HPDE6-E6E7 (cell line): ENCODE measurements around the gene ZNF436.
A peak's percentile ranks its signal among the peaks of the same experiment; 100 is the strongest.

Experiments
- DNase-seq: peaks from one replicate; pipeline ENCODE4 v3.0.0; 2011; ENCODE audit warnings: missing footprints; ENCODE audit errors: extremely low spot score

Gene ZNF436

DNA sequence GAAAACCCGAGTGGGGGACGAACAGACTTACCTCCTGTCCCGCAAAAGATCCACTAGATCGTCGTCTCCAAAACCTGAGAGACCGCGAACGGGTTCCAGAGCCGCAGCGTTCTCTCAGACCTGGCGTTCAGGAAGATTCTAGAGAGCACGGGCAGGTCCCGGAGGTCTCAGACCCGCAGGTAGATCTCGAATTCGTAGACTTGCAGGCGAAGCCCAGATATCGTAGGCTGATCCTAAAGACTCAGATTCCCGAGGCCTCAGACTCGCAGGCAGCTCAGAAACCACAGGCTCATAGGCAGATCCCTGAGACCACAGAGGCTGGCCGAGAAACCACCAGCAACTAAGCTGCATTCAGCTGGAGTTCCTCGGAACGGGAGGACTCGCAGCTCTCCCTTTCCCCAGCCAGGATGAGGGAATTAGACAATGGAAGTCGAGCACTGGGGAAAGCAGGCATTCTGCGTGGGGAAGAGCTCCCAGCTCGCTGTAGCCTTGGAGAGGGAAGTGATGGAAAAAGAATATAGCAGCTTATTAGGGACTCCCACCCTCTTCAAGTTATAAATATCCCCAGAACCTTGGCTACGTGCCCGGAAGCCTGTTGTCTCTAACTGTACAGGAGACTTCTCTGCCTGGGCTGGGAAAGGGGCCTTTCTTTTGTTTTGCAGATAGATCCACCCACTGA, at the start of gene ZNF436:
Gene ZNF436 (minus strand): TSS at position 502 of the 679 bp plus-strand sequence. CDS start 1,831 bp downstream, outside the sequence.
- no peak for DNase-seq

- DNase-seq: no peak
Measured at GRCh38 chr1:23419180-23419579, 49.5 kb upstream of the ZNF436 start.

DNA sequence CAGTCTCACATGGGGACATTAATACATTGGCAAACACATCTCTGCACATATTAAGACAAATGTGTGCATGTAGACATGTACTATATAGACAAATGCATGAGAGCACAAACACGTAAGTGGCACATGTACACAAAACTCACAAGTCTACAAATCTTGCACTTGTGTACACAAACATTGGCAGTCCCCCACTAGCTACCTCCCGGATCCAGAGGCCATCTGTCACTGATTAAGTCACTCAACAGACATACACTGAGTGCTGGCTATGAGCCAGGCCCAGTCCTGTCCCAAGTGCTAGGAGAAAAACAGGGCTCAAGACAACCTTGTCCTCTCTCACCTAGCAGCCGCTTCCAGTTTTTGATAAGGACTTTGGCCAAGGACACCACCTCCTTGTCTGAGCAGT, 47.9 kb upstream of the ZNF436 start:
- no peak for DNase-seq

- no peak for DNase-seq
Measured at GRCh38 chr1:23416964-23417363, 47.3 kb upstream of the ZNF436 start.

GRCh38 chr1:23408797-23409290, 39.2 kb upstream of the ZNF436 start:
- no peak for DNase-seq

- no peak for DNase-seq
Measured at GRCh38 chr1:23407016-23407630, 37.5 kb upstream of the ZNF436 start.

DNA sequence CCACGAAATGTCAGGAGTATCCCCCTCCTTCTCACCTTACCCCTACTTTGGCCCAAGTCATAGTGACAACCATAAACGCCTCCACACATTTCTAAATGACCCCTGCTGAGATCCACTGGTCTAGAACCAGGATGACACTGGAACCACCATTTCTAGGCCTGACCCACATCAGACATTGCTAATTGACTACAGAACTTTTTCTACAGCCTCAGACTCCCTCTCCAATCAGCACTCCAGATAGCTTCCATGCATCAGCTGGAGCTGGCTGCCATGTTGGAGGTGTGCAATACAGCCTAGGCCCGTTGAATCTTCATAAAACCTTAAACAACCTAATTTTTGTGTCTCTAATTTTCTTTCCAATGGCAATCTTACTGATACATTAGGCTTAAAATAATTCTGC, 36.3 kb upstream of the ZNF436 start:
- no peak for DNase-seq

GRCh38 chr1:23403735-23404486, 34.3 kb upstream of the ZNF436 start:
- DNase-seq: peak; percentile 96

DNA sequence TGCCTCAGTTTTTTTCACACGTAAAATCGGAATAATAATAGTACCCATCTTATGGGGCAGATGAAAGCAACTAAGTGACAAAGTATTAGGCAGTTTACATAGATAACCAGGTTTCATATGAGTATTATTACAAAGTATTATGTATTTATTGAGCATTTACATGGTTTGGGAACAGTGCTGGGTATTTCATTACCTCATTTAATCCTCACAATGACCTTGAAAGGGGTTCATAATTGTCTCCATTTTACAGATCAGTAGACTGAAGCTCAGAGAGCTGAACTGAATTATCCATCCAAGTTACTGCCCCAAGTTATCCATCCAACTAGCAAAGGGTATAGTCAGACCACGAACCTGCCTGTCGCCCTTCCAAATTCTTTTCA, 33.7 kb upstream of the ZNF436 start:
- DNase-seq: no peak

DNA sequence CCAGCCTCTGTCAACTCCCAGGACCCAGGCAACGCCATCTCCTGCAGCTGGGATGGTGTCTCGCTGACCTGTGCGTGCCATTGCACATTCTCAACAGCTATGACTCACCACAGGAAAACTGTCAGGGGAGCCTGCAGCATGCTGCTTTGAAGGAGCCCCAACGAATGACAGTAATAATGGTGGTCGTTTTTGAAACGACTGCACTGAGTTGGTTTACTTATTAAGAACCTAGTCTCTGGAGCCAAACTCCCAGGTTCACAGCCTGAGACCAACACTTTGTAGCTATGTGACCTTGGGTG, 33.4 kb upstream of the ZNF436 start:
- peak; percentile 82 for DNase-seq

DNA sequence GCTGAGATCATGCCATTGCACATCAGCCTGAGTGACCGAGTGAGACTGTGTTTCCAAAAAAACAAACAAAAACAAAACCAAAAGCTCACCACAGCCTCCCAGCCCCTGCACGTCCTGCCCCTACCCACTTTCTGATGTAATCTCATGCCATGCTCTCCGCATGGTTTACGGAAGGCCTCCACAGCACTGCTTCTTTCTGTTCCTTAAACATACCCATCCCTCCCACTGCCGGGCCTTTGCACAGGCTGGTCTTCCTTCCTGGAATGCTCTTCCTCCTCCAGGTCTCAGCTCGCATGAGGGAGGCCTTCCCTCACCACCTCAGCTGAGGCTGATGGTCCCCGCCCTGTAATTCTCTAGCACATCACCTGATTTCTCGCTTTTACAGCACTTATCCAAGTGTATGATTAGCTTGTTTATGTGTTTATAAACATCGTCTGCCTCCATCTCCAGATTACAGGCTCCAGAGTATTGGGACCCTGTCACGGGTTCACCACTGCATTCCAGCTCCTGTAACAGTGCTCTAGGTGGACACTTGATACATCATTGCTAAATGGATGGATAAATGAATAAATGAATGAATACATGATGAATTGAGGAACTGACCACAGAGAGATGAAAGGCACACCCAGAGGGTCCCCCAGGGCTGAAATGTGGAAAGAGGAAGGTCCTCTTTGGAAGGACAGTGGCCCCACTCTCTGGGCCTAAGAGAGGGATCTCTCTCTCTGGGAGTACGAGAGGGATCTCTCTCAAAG, 32.8 kb upstream of the ZNF436 start:
- no peak for DNase-seq

DNA sequence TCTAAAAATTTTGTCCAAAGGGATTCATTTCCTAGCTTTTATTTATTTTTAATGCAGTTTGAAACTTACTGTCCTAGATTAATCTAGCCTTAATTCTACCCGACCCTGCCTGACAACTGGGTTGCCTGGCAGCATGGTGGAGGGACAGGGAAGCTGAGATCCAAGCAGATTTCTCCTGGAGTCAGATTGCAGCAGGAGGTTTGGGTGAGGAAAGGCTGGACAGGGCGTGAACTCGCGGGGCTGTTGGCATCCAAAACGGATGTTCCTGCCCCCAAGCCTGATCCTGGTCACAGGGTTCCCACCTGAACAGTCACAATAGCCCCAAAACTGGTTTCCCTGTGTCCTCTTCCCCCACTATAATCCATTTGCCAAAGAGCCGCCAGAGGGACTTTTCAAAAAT, 31.7 kb upstream of the ZNF436 start:
- DNase-seq: no peak

DNA sequence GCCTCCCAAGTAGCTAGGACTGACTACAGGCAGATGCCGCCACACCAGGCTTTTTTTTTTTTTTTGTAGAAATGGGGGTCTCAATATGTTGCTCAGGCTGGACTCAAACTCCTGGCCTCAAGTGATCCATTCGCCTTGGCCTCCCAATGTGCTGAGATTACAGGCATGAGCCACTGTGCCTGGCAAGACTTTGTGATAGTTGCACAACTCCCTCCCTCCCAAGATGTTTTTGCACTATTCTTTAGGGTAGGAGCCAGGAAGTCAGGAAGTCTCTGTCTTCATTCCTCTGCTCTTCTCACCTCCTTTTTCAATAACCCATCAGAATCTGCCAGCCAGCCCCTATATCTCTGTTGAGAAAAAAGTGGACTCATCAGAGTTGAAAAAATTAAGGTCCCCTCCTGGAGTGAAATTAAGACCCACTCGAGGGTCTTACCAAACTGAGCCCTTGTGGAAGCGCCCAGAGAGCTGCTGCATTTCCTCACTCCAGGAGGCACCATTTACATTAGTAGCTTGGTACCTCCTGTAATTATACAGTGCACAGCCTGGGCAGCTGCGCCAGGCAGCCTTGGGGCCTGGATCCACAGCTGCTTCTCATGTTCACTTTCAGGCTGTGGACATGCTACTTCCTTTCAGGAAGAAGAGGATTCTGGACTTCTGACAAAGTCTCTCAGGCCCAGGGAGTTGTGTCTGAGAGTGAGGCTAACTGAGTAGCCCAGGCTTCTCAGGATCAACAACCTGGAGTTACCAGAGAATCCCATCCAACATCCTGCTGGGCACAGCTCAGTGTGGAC, 30.9 kb upstream of the ZNF436 start:
- DNase-seq: no peak

- DNase-seq: no peak
Measured at GRCh38 chr1:23399229-23399628, 29.6 kb upstream of the ZNF436 start.

GRCh38 chr1:23397908-23398307, 28.3 kb upstream of the ZNF436 start:
- DNase-seq: no peak

DNA sequence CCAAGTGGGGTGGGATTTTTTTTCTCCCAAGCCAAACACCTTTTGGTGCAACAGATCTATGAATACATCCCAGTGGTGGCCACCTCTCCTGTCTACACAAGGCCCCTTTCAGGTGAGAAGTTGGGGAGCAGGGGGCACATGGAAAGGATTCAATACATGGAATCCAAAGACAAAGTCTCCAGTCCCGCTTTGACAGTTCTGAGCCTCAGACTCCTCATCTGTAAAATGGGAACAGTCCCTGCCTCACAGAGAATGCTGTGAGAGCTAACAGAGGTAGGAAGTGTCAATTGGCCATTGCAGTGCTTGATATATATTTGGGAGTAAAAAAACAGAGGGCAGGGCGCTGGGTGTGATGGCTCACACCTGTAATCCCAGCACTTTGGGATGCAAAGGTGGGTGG, 26.7 kb upstream of the ZNF436 start:
- no peak for DNase-seq

- no peak for DNase-seq
Measured at GRCh38 chr1:23395849-23396248, 26.2 kb upstream of the ZNF436 start.

DNA sequence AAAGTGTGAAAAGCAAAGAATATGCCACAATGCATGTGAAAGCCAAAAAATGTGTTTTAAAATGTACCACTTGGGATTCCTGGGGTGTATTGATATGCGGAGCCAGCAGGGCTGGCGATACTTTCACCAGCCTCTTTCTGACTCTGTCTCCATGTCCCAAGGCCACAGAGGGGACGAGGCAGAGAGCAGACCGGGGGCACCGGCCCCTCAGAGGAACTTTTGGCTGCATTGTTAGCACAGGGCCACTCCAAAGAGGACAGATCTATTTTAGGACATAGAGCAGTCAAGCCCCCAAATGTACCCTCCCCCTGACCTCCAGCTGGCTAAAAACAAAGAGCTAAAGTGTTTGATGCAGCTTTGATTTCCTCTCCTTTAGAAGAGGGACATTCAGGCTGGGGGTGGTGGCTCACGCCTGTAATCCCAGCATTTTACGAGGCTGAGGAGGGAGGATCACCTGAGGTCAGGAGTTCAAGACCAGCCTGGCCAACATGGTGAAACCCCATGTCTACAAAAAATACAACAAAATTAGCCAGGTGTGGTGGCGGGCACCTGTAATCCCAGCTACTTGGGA, 25.6 kb upstream of the ZNF436 start:
- no peak for DNase-seq

GRCh38 chr1:23394684-23395083, 25.0 kb upstream of the ZNF436 start:
- DNase-seq: no peak

DNA sequence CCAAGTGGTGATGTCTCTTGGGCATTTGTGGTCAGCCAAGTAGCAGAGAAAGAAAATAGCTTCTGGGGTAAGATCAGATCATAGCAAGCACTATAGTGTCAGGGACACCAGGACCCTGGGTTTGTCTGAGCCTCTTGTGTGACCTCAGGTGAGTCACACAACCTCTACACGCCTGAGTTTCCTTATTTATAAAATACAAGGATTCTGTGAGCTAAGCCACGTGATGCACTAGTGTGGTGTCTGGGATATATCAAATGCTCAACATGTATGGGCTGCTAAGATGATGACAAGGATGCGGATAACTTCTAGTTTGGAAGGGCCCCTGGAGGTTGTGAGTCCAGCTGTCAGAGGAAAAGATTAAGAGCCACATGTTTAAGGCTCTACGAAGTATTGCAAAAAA, 24.5 kb upstream of the ZNF436 start:
- DNase-seq: no peak

DNA sequence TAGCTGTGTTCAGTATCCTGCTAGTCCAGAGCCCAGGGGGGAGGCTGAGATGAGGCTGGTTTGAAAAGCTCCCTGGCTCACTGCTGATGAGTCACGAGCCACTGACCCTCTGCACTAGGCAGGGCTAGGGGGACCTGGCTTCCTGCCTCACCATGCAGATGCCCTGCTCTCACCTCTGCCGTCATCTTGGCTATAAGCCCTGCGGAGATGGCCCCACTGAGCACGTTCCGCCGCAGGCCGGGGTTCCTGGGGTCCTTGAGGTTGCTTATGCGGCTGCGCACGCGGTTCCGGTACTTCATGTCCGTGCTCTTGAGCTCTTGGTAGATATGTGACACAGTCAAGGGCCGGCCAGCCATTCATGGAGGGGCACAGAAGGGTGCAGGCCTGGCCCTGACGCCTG, 24.1 kb upstream of the ZNF436 start:
- DNase-seq: no peak
